ENCODE data around the gene VOPP1. TPM values are rescaled to one million over a fixed set of nuclear protein-coding genes. Genes with fewer than 3 reads are reported as not detected.

The VOPP1 gene
- total RNA-seq, 2 experiments from 2014 or later = 64.9 to 67.2 TPM

- ChIA-PET CTCF (interaction anchor here (0.7 to 2.0 kb wide), 4 partner anchors 12 to 94 kb away, joined by 3 to 16 read pairs (median 4); no protein-coding TSS in a partner anchor), POLR2A (interaction anchor here (2.4 to 4.3 kb wide), 2 partner anchors 25 to 64 kb away, joined by 22 to 39 read pairs; partner anchors contain the start of gene VOPP1)
- Mint-ChIP-seq H3K9me3 (no peaks in the 10 kb centered on the region), H3K27ac (peak overlapping the region; percentile 74), H3K4me1 (ENCODE audit: low read depth) (peaks cover 81% of the 10 kb centered on the region), H3K36me3 (peaks cover 13% of the 10 kb centered on the region), H3K27me3 (no peaks in the 10 kb centered on the region), H3K4me3 (no peak overlapping the region)
- no peak for DNase-seq
- intact Hi-C loops (cut with micrococcal nuclease) = loop anchor here (1.0 to 2.0 kb wide), 6 partner anchors 9 to 511 kb away; no protein-coding TSS in a partner anchor
These were observed 64.6 kb downstream of the VOPP1 start for GRCh38 chr7:55507743-55508142.

GRCh38 chr7:55504967-55505658 lies 67.2 kb downstream of the VOPP1 start:
- Mint-ChIP-seq H3K4me1 (ENCODE audit: low read depth) (peaks cover 76% of the 10 kb centered on the region), H3K36me3 (peaks cover 9% of the 10 kb centered on the region), H3K27ac (peak overlapping the region; percentile 40), H3K4me3 (no peak overlapping the region), H3K27me3 (no peaks in the 10 kb centered on the region), H3K9me3 (no peaks in the 10 kb centered on the region)
- CTCF ChIA-PET = no interaction called here
- no peak for DNase-seq
- POLR2A ChIA-PET = interaction anchor here (4.3 kb wide), 1 partner anchor 28 kb away, joined by 39 read pairs; no protein-coding TSS in a partner anchor
- intact Hi-C loops (cut with micrococcal nuclease) = no loop called here

- Mint-ChIP-seq H3K36me3 (peaks cover 9% of the 10 kb centered on the region), H3K27ac (peak overlapping the region; percentile 40), H3K4me3 (no peak overlapping the region), H3K4me1 (ENCODE audit: low read depth) (peaks cover 76% of the 10 kb centered on the region), H3K9me3 (no peaks in the 10 kb centered on the region), H3K27me3 (no peaks in the 10 kb centered on the region)
- ChIA-PET CTCF (interaction anchor here (0.6 kb wide), 1 partner anchor 499 kb away, joined by 3 read pairs; no protein-coding TSS in a partner anchor), POLR2A (interaction anchor here (0.7 to 1.1 kb wide), 2 partner anchors 29 to 745 kb away, joined by 3 to 4 read pairs; partner anchors contain the start of gene SEC61G)
- no peak for DNase-seq
- intact Hi-C loops (cut with micrococcal nuclease) = no loop called here
These were observed 68.0 kb downstream of the VOPP1 start for GRCh38 chr7:55504093-55504859.

GRCh38 chr7:55502858-55503440 lies 69.4 kb downstream of the VOPP1 start:
- no peak for DNase-seq
- ChIA-PET POLR2A (no interaction called here), CTCF (interaction anchor here (1.2 kb wide), 1 partner anchor 88 kb away, joined by 3 read pairs; no protein-coding TSS in a partner anchor)
- peaks cover 9% of the 10 kb centered on the region for H3K36me3 Mint-ChIP-seq
- H3K27me3 Mint-ChIP-seq = no peaks in the 10 kb centered on the region
- no peak overlapping the region for H3K27ac Mint-ChIP-seq
- no peak overlapping the region for H3K4me3 Mint-ChIP-seq
- peaks cover 71% of the 10 kb centered on the region for H3K4me1 Mint-ChIP-seq (ENCODE audit: low read depth)
- H3K9me3 Mint-ChIP-seq = no peaks in the 10 kb centered on the region
- intact Hi-C loops (cut with micrococcal nuclease) = no loop called here

GRCh38 chr7:55502124-55502857 lies 70.0 kb downstream of the VOPP1 start:
- H3K4me3 Mint-ChIP-seq = no peak overlapping the region
- no peak for DNase-seq
- no peaks in the 10 kb centered on the region for H3K9me3 Mint-ChIP-seq
- no peak overlapping the region for H3K27ac Mint-ChIP-seq
- intact Hi-C loops (cut with micrococcal nuclease) = no loop called here
- ChIA-PET POLR2A (interaction anchor here (0.7 kb wide), 1 partner anchor 41 kb away, joined by 3 read pairs; no protein-coding TSS in a partner anchor), CTCF (interaction anchor here (1.2 kb wide), 1 partner anchor 87 kb away, joined by 3 read pairs; no protein-coding TSS in a partner anchor)
- H3K27me3 Mint-ChIP-seq = no peaks in the 10 kb centered on the region
- peaks cover 5% of the 10 kb centered on the region for H3K36me3 Mint-ChIP-seq
- peaks cover 65% of the 10 kb centered on the region for H3K4me1 Mint-ChIP-seq (ENCODE audit: low read depth)

- Mint-ChIP-seq H3K4me1 (ENCODE audit: low read depth) (peaks cover 60% of the 10 kb centered on the region), H3K9me3 (no peaks in the 10 kb centered on the region), H3K27ac (no peak overlapping the region), H3K4me3 (no peak overlapping the region), H3K36me3 (peaks cover 5% of the 10 kb centered on the region), H3K27me3 (no peaks in the 10 kb centered on the region)
- ChIA-PET POLR2A (no interaction called here), CTCF (interaction anchor here (1.2 kb wide), 1 partner anchor 86 kb away, joined by 3 read pairs; no protein-coding TSS in a partner anchor)
- intact Hi-C loops (cut with micrococcal nuclease) = no loop called here
- no peak for DNase-seq
These were observed 70.7 kb downstream of the VOPP1 start for GRCh38 chr7:55501611-55502010.

- Mint-ChIP-seq H3K9me3 (no peaks in the 10 kb centered on the region), H3K36me3 (peaks cover 9% of the 10 kb centered on the region), H3K27me3 (no peaks in the 10 kb centered on the region), H3K4me1 (ENCODE audit: low read depth) (peaks cover 57% of the 10 kb centered on the region), H3K27ac (no peak overlapping the region), H3K4me3 (no peak overlapping the region)
- DNase-seq = no peak
- POLR2A ChIA-PET = interaction anchor here (0.6 kb wide), 1 partner anchor 58 kb away, joined by 3 read pairs; no protein-coding TSS in a partner anchor
- CTCF ChIA-PET = interaction anchor here (0.6 kb wide), 1 partner anchor 245 kb away, joined by 3 read pairs; no protein-coding TSS in a partner anchor
- intact Hi-C loops (cut with micrococcal nuclease) = no loop called here
These were observed 72.1 kb downstream of the VOPP1 start for GRCh38 chr7:55500117-55500756.

- no peak for DNase-seq
- H3K36me3 Mint-ChIP-seq = peaks cover 10% of the 10 kb centered on the region
- intact Hi-C loops (cut with micrococcal nuclease) = no loop called here
- H3K27ac Mint-ChIP-seq = no peak overlapping the region
- no peaks in the 10 kb centered on the region for H3K27me3 Mint-ChIP-seq
- ChIA-PET POLR2A (interaction anchor here (0.6 kb wide), 1 partner anchor 57 kb away, joined by 3 read pairs; no protein-coding TSS in a partner anchor), CTCF (no interaction called here)
- peaks cover 53% of the 10 kb centered on the region for H3K4me1 Mint-ChIP-seq (ENCODE audit: low read depth)
- no peaks in the 10 kb centered on the region for H3K9me3 Mint-ChIP-seq
- no peak overlapping the region for H3K4me3 Mint-ChIP-seq
These were observed 72.7 kb downstream of the VOPP1 start for GRCh38 chr7:55499591-55499990.

GRCh38 chr7:55498770-55499169 lies 73.5 kb downstream of the VOPP1 start:
- ChIA-PET POLR2A (no interaction called here), CTCF (no interaction called here)
- H3K27me3 Mint-ChIP-seq = no peaks in the 10 kb centered on the region
- peaks cover 10% of the 10 kb centered on the region for H3K36me3 Mint-ChIP-seq
- intact Hi-C loops (cut with micrococcal nuclease) = no loop called here
- H3K4me3 Mint-ChIP-seq = no peak overlapping the region
- no peaks in the 10 kb centered on the region for H3K9me3 Mint-ChIP-seq
- H3K4me1 Mint-ChIP-seq (ENCODE audit: low read depth) = peaks cover 48% of the 10 kb centered on the region
- no peak overlapping the region for H3K27ac Mint-ChIP-seq
- no peak for DNase-seq

GRCh38 chr7:55498142-55498541 lies 74.2 kb downstream of the VOPP1 start:
- DNase-seq = no peak
- ChIA-PET POLR2A (no interaction called here), CTCF (no interaction called here)
- Mint-ChIP-seq H3K36me3 (peaks cover 11% of the 10 kb centered on the region), H3K9me3 (no peaks in the 10 kb centered on the region), H3K27me3 (no peaks in the 10 kb centered on the region), H3K4me3 (no peak overlapping the region), H3K4me1 (ENCODE audit: low read depth) (peaks cover 51% of the 10 kb centered on the region), H3K27ac (no peak overlapping the region)
- intact Hi-C loops (cut with micrococcal nuclease) = no loop called here

GRCh38 chr7:55497521-55497920 lies 74.8 kb downstream of the VOPP1 start:
- no peaks in the 10 kb centered on the region for H3K9me3 Mint-ChIP-seq
- peaks cover 51% of the 10 kb centered on the region for H3K4me1 Mint-ChIP-seq (ENCODE audit: low read depth)
- ChIA-PET POLR2A (no interaction called here), CTCF (no interaction called here)
- no peak overlapping the region for H3K4me3 Mint-ChIP-seq
- intact Hi-C loops (cut with micrococcal nuclease) = no loop called here
- H3K27ac Mint-ChIP-seq = no peak overlapping the region
- H3K36me3 Mint-ChIP-seq = peaks cover 17% of the 10 kb centered on the region
- H3K27me3 Mint-ChIP-seq = no peaks in the 10 kb centered on the region
- DNase-seq = no peak

Data from activated CD4-positive, alpha-beta memory T cell treated with anti-CD3 and anti-CD28 coated beads for 36 hours (primary cell).